CD14-positive monocyte (primary cell): ENCODE measurements around the gene MACROD2. TPM values are rescaled to one million over a fixed set of nuclear protein-coding genes. Genes with fewer than 3 reads are reported as not detected.

Source experiments
- DNase-seq, 3 donors: peaks; one replicate each; pipeline ENCODE4 v3.0.0-alpha.2; 2011 to 2022
- H2AFZ ChIP-seq: 2 replicates; pipeline ENCODE4 v1.6.0; 2012; ENCODE audit warnings: mild to moderate bottlenecking, low read depth, low read length, inconsistent platforms; ENCODE audit not compliant: insufficient read depth, poor library complexity, severe bottlenecking
- H3K27ac ChIP-seq, 2 donors: 1 replicate in 1 of 2; 2 replicates in 1 of 2; pipeline ENCODE4 v1.5.1; 2012 to 2013; ENCODE audit warnings: low read length in 2 of 2, control low read depth in 1 of 2, inconsistent platforms in 1 of 2, low read depth in 1 of 2, mild to moderate bottlenecking in 1 of 2
- H3K27me3 ChIP-seq, 2 donors: one replicate each; pipeline versions ENCODE4 v1.6.0 to v1.6.1; 2011 to 2013; ENCODE audit warnings: low read length in 2 of 2; ENCODE audit not compliant: control insufficient read depth in 2 of 2, insufficient read depth in 2 of 2
- H3K36me3 ChIP-seq, 2 donors: replicated peaks in 1 of 2; 1 replicate in 1 of 2; 2 replicates in 1 of 2; pipeline versions ENCODE4 v1.5.1 to v1.6.1; 2012 to 2013; ENCODE audit warnings: low read length in 2 of 2, control low read depth in 1 of 2, inconsistent platforms in 1 of 2, mild to moderate bottlenecking in 1 of 2; ENCODE audit not compliant: insufficient read depth in 2 of 2, control insufficient read depth in 1 of 2
- H3K4me1 ChIP-seq, 2 donors: 1 replicate in 1 of 2; 2 replicates in 1 of 2; pipeline versions ENCODE4 v1.5.1 to v1.6.1; 2012 to 2013; ENCODE audit warnings: low read length in 2 of 2, control low read depth in 1 of 2, inconsistent platforms in 1 of 2, mild to moderate bottlenecking in 1 of 2, moderate library complexity in 1 of 2; ENCODE audit not compliant: insufficient read depth in 2 of 2, control insufficient read depth in 1 of 2
- H3K4me2 ChIP-seq: replicated peaks from 2 replicates; pipeline ENCODE3; 2012; ENCODE audit warnings: low read length, moderate library complexity, mild to moderate bottlenecking; ENCODE audit not compliant: poor library complexity, severe bottlenecking; ENCODE audit errors: extremely low read depth
- H3K4me3 ChIP-seq, 3 experiments: fragments of 200-600 bp in 1 of 3; sonication (generic) in 1 of 3; replicated peaks in 1 of 3; 1 replicate in 2 of 3; 2 replicates in 1 of 3; pipeline ENCODE4 v1.5.1; 2011 to 2013; ENCODE audit warnings: low read length in 3 of 3, mild to moderate bottlenecking in 3 of 3, control low read depth in 2 of 3, low read depth in 2 of 3, inconsistent platforms in 1 of 3, moderate library complexity in 1 of 3
- H3K79me2 ChIP-seq: 2 replicates; pipeline ENCODE4 v1.6.0; 2012; ENCODE audit warnings: mild to moderate bottlenecking, control low read depth, inconsistent platforms, low read length, moderate library complexity; ENCODE audit not compliant: insufficient read depth
- H3K9ac ChIP-seq: 2 replicates; pipeline ENCODE4 v1.6.0; 2017; ENCODE audit warnings: low read length, mild to moderate bottlenecking; ENCODE audit not compliant: insufficient read depth, poor library complexity, severe bottlenecking
- H3K9me3 ChIP-seq, 2 donors: replicated peaks in 1 of 2; 1 replicate in 1 of 2; 2 replicates in 1 of 2; pipeline versions ENCODE4 v1.5.1 to v1.6.1; 2012 to 2013; ENCODE audit warnings: low read length in 2 of 2, control low read depth in 1 of 2; ENCODE audit not compliant: control insufficient read depth in 1 of 2, insufficient read depth in 1 of 2
- H4K20me1 ChIP-seq: 2 replicates; pipeline ENCODE4 v1.6.0; 2012; ENCODE audit warnings: mild to moderate bottlenecking, low read length, control low read depth, moderate library complexity; ENCODE audit not compliant: insufficient read depth
- H3K27ac Mint-ChIP-seq, 7 donors: one replicate each; pipeline ENCODE4 v1.8.0; 2020; ENCODE audit warnings: mild to moderate bottlenecking in 7 of 7, mixed read lengths in 7 of 7, moderate library complexity in 6 of 7, inconsistent platforms in 2 of 7
- H3K27me3 Mint-ChIP-seq, 3 donors: one replicate each; pipeline ENCODE4 v1.8.0; 2021 to 2022; ENCODE audit warnings: low read depth in 3 of 3, mild to moderate bottlenecking in 3 of 3, mixed read lengths in 3 of 3, moderate library complexity in 3 of 3, inconsistent platforms in 1 of 3
- H3K36me3 Mint-ChIP-seq, 2 donors: one replicate each; pipeline ENCODE4 v1.8.0; 2020; ENCODE audit warnings: mixed read lengths in 2 of 2, inconsistent platforms in 1 of 2, mild to moderate bottlenecking in 1 of 2
- H3K4me1 Mint-ChIP-seq: one replicate; pipeline ENCODE4 v1.8.0; 2020; ENCODE audit warnings: mild to moderate bottlenecking, mixed read lengths
- H3K4me3 Mint-ChIP-seq, 2 donors: one replicate each; pipeline ENCODE4 v1.8.0; 2020; ENCODE audit warnings: mild to moderate bottlenecking in 2 of 2, mixed read lengths in 2 of 2, moderate library complexity in 1 of 2
- H3K9me3 Mint-ChIP-seq, 7 donors: one replicate each; pipeline ENCODE4 v1.8.0; 2020 to 2022; ENCODE audit warnings: mixed read lengths in 7 of 7, mild to moderate bottlenecking in 6 of 7, moderate library complexity in 6 of 7, inconsistent platforms in 2 of 7
- WGBS: methylation state at CpG from one replicate; pipeline ENCODE4 v1.1.5; 2013; ENCODE audit warnings: missing lambda C conversion rate; ENCODE audit not compliant: insufficient coverage; 5-methylcytosine and 5-hydroxymethylcytosine counted together
- intact Hi-C, 2 donors: fragments of 100-400 bp; cut with micrococcal nuclease; formaldehyde crosslinking; loops; one replicate each; pipeline versions ENCODE4 v1.15.0 to v1.15.1; 2023
- polyA plus RNA-seq, 3 donors: library from polyadenylated mRNA; depleted of rRNA in 1 of 3; unstranded in 2 of 3; stranded (reverse) in 1 of 3; fragments of 300-500 nt in 2 of 3; fragments of >200 nt in 1 of 3; fragmentation: Illumina TruSeq in 2 of 3; gene quantifications; 1 replicate in 2 of 3; 2 replicates in 1 of 3; pipeline ENCODE4 v1.2.3, GENCODE V29; 2012 to 2021
- TF ChIP-seq, protein P1 (sequence below): fragments of 200-600 bp; IDR thresholded peaks from one replicate; pipeline ENCODE4 v1.8.0; 2022; ENCODE audit warnings: antibody characterized with exemption, mild to moderate bottlenecking

Gene MACROD2
- polyA plus RNA-seq, 3 donors = 0.23 TPM; not detected in 2

DNA sequence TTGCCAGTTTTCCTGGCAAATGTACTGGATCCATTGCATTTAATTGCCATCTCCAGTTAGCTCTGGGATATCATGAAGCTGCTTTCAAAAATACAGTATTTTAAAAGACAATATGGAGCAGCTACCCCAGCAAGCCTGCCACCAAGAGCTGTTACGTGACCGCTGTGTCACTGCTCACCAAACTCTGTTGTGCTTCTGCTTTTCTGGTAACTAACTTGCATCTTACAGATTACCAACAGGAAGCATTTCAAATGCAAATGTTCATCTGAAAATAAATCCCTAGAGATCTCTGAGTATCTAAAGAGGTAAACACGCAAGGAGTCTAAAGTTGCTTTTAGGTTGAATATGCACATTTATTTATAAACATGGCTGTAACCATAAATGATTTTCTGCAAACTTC is 1569.7 kb downstream of the MACROD2 start:
- no peaks in the 10 kb centered on the region for H3K36me3 Mint-ChIP-seq
- H3K4me1 Mint-ChIP-seq = no peaks in the 10 kb centered on the region
- H3K27ac Mint-ChIP-seq = no peak overlapping the region
- H3K4me3 ChIP-seq = no peak overlapping the region
- H3K27me3 Mint-ChIP-seq = peaks cover 0 to 2% (median 1%) of the 10 kb centered on the region in 3 donors
- DNase-seq = peak in 1 of 3 donors; percentile 1
- H3K27ac ChIP-seq = no peak overlapping the region
- no peaks in the 10 kb centered on the region for H3K27me3 ChIP-seq
- WGBS = 42% methylated on average over 2 of the region's 3 CpGs
- no peaks in the 10 kb centered on the region for H3K4me1 ChIP-seq
- H4K20me1 ChIP-seq = no peaks in the 10 kb centered on the region
- no peak overlapping the region for H3K9ac ChIP-seq
- no peak overlapping the region for H2AFZ ChIP-seq
- no peaks in the 10 kb centered on the region for H3K9me3 ChIP-seq
- no peaks in the 10 kb centered on the region for H3K79me2 ChIP-seq
- TF ChIP-seq, protein P1, sequence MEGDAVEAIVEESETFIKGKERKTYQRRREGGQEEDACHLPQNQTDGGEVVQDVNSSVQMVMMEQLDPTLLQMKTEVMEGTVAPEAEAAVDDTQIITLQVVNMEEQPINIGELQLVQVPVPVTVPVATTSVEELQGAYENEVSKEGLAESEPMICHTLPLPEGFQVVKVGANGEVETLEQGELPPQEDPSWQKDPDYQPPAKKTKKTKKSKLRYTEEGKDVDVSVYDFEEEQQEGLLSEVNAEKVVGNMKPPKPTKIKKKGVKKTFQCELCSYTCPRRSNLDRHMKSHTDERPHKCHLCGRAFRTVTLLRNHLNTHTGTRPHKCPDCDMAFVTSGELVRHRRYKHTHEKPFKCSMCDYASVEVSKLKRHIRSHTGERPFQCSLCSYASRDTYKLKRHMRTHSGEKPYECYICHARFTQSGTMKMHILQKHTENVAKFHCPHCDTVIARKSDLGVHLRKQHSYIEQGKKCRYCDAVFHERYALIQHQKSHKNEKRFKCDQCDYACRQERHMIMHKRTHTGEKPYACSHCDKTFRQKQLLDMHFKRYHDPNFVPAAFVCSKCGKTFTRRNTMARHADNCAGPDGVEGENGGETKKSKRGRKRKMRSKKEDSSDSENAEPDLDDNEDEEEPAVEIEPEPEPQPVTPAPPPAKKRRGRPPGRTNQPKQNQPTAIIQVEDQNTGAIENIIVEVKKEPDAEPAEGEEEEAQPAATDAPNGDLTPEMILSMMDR = no peak
- no peaks in the 10 kb centered on the region for H3K36me3 ChIP-seq
- peaks cover 0 to 4% (median 0%) of the 10 kb centered on the region in 7 donors for H3K9me3 Mint-ChIP-seq
- no peak overlapping the region for H3K4me3 Mint-ChIP-seq
- intact Hi-C loops = no loop called here
- H3K4me2 ChIP-seq = no peak overlapping the region

DNA sequence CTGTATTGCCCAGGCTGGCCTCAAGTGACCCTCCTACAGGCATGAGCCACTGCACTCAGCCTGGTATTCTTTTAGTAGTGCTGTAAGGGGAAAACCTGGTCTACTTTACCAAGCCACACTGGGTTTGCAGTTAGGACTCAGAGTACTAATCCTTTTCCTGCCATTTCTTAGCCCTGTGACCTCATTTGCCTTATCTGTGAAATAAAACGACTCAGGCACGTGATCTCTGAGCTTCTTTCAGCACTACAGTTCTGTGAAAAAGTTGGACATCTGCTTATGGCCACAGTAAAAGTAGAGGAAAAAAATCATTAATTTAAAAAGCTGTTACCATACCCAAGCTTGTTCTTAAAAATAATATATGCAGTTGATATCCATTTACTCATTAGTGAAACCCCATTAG is 1570.5 kb downstream of the MACROD2 start:
- Histone ChIP-seq H2AFZ (no peak overlapping the region), H4K20me1 (no peaks in the 10 kb centered on the region), H3K9me3 (no peaks in the 10 kb centered on the region), H3K4me2 (no peak overlapping the region), H3K27ac (no peak overlapping the region), H3K4me1 (no peaks in the 10 kb centered on the region), H3K27me3 (no peaks in the 10 kb centered on the region), H3K4me3 (no peak overlapping the region), H3K9ac (no peak overlapping the region), H3K36me3 (no peaks in the 10 kb centered on the region), H3K79me2 (no peaks in the 10 kb centered on the region)
- H3K4me1 Mint-ChIP-seq = no peaks in the 10 kb centered on the region
- H3K27me3 Mint-ChIP-seq = peaks cover 0 to 2% (median 1%) of the 10 kb centered on the region in 3 donors
- intact Hi-C loops = no loop called here
- H3K9me3 Mint-ChIP-seq = peaks cover 0 to 4% (median 0%) of the 10 kb centered on the region in 7 donors
- H3K36me3 Mint-ChIP-seq = no peaks in the 10 kb centered on the region
- TF ChIP-seq, protein P1 = no peak
- no peak overlapping the region for H3K27ac Mint-ChIP-seq
- no peak overlapping the region for H3K4me3 Mint-ChIP-seq
- no peak for DNase-seq
- no CpG with 5 or more reads among the region's 2 CpGs for whole genome bisulfite sequencing
